Left lung (tissue), 10 donors: ENCODE results near the gene MEIOB. TPM values are rescaled to one million over a fixed set of nuclear protein-coding genes. Genes with fewer than 3 reads are reported as not detected.
"Not testable (repeated sequence)": the region's sequence is repeated elsewhere in the genome, so short reads cannot be mapped to it uniquely, and the experiment has no call there.

Source experiments
- ATAC-seq: fragments of 200-7000 bp; cut with Tn5 transposase; one replicate; pipeline ENCODE4 v1.9.1; 2020; ENCODE audit warnings: moderate library complexity
- DNase-seq, 4 donors: peaks; one replicate each; pipeline ENCODE4 v3.0.0-alpha.2; 2013 to 2020
- H3K27ac ChIP-seq, 2 donors: fragments of 200-600 bp; sonication (generic) in 1 of 2; one replicate each; pipeline versions ENCODE4 v1.5.0 to v1.8.0; 2020 to 2021
- H3K27me3 ChIP-seq, 2 donors: fragments of 200-600 bp; sonication (generic) in 1 of 2; one replicate each; pipeline versions ENCODE4 v1.5.0 to v1.8.0; 2020 to 2021
- H3K36me3 ChIP-seq, 2 donors: fragments of 200-600 bp; sonication (generic) in 1 of 2; one replicate each; pipeline versions ENCODE4 v1.5.0 to v1.8.0; 2020 to 2021
- H3K4me1 ChIP-seq, 2 donors: fragments of 200-600 bp; one replicate each; pipeline ENCODE4 v1.8.0; 2021
- H3K4me3 ChIP-seq, 2 donors: fragments of 200-600 bp; sonication (generic) in 1 of 2; one replicate each; pipeline versions ENCODE4 v1.5.0 to v1.8.0; 2020 to 2021; ENCODE audit warnings: mild to moderate bottlenecking in 1 of 2
- H3K9me3 ChIP-seq, 2 donors: fragments of 200-600 bp; sonication (generic) in 1 of 2; one replicate each; pipeline versions ENCODE4 v1.5.0 to v1.8.0; 2020 to 2021
- CTCF ChIP-seq, 2 donors: fragments of 200-600 bp; sonication (generic) in 1 of 2; IDR thresholded peaks; one replicate each; pipeline versions ENCODE4 v1.5.0 to v1.8.0; 2021; ENCODE audit warnings: antibody characterized with exemption in 2 of 2
- intact Hi-C, 2 donors: fragments of 100-400 bp; cut with DNase I; formaldehyde crosslinking; loops; one replicate each; pipeline versions ENCODE4 v1.11.2 to v1.14.2; 2022
- polyA plus RNA-seq, 6 donors: library from polyadenylated mRNA; unstranded; fragments of 120-200 nt; gene quantifications; one replicate each; pipeline ENCODE4 v1.2.1, GENCODE V29; 2013; ENCODE audit not compliant: insufficient read length in 6 of 6
- total RNA-seq, 2 donors: library from RNA; stranded (reverse); fragmentation: NEBNext Ultra II Directional; extraction: Animal tissue kit (Norgen Biotek cat#: 25700); gene quantifications; one replicate each; pipeline ENCODE4 v1.2.1, GENCODE V29; 2021
- donor health status: DM: no; HTN: yes; CAD: no.
- donor health status: DM: no; HTN: no; CAD: no.

MEIOB gene
- total and polyA plus RNA-seq, 8 donors: 0.37 to 0.75 (median 0.59) TPM; not detected in 2

GRCh38 chr16:1887711-1888354 lies 15.9 kb upstream of the MEIOB start:
- intact Hi-C loops: no loop called here
- ATAC-seq (no peak), DNase-seq (peak in 1 of 4 donors; percentile 56)
- H3K27ac ChIP-seq: no peak overlapping the region
- H3K9me3 ChIP-seq: no peaks in the 10 kb centered on the region
- H3K36me3 ChIP-seq: no peaks in the 10 kb centered on the region
- no peaks in the 10 kb centered on the region for H3K4me1 ChIP-seq
- TF ChIP-seq CTCF (IDR thresholded peaks at IDR 0.05): no peak
- H3K4me3 ChIP-seq: no peak overlapping the region
- H3K27me3 ChIP-seq: peaks cover 0 to 61% of the 10 kb centered on the region in 2 donors

DNA sequence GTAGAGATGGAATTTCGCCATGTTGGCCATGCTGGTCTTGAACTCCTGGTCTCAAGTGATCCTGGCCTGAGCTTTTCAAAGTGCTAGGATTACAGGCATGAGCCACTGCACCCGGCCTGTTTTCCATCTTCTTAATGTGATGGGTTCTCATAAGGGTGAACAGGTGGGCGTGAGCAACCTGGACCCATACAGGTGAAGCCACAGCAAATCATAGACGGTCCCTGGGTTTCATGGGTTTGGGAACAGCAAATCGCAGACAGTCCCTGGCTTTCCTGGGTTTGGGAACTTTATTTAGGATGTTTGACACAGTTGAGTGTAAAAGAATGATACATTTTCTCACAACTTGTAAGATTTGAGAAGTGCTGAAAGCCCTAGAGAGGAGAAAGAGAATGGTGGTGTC lies 12.9 kb upstream of the MEIOB start:
- no peaks in the 10 kb centered on the region for H3K4me1 ChIP-seq
- no peaks in the 10 kb centered on the region for H3K9me3 ChIP-seq
- intact Hi-C loops: no loop called here
- H3K27me3 ChIP-seq: peaks cover 0 to 66% of the 10 kb centered on the region in 2 donors
- H3K36me3 ChIP-seq: no peaks in the 10 kb centered on the region
- TF ChIP-seq CTCF (IDR thresholded peaks at IDR 0.05): no peak
- H3K27ac ChIP-seq: no peak overlapping the region
- DNase-seq (no peak), ATAC-seq (no peak)
- H3K4me3 ChIP-seq: no peak overlapping the region

GRCh38 chr16:1884155-1884760 lies 12.3 kb upstream of the MEIOB start:
- ATAC-seq (no peak), DNase-seq (no peak)

DNA sequence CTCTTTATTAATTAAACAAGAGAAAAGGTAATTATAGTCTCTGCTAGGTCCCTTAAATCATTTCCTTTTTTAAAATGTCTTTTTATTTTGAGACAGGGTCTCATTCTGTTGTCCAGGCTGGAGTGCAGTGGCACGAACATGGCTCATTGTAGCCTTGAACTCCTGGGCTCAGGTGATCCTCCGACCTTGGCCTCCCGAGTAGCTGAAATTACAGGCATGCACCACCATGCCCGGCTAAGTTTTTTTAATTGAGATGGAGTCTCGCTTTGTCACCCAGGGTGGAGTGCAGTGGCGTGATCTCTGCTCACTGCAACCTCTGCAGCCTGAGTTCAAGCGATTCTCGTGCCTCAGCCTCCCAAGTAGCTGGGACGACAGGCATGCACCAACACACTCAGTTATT lies 9.2 kb upstream of the MEIOB start:
- H3K27ac ChIP-seq, DNase-seq, H3K4me1 ChIP-seq, H3K9me3 ChIP-seq, ATAC-seq, intact Hi-C loops, H3K4me3 ChIP-seq, H3K36me3 ChIP-seq: not testable (repeated sequence)
- H3K27me3 ChIP-seq: peaks cover 0 to 84% of the 10 kb centered on the region in 2 donors

More at GRCh38 chr16:1884155-1884760, 12.3 kb upstream of the MEIOB start:
- H3K9me3 ChIP-seq: no peaks in the 10 kb centered on the region
- no peaks in the 10 kb centered on the region for H3K36me3 ChIP-seq
- no peak overlapping the region for H3K4me3 ChIP-seq
- no peak overlapping the region for H3K27ac ChIP-seq
- TF ChIP-seq CTCF (IDR thresholded peaks at IDR 0.05): no peak
- H3K27me3 ChIP-seq: peaks cover 0 to 69% of the 10 kb centered on the region in 2 donors
- intact Hi-C loops: no loop called here
- no peaks in the 10 kb centered on the region for H3K4me1 ChIP-seq

DNA sequence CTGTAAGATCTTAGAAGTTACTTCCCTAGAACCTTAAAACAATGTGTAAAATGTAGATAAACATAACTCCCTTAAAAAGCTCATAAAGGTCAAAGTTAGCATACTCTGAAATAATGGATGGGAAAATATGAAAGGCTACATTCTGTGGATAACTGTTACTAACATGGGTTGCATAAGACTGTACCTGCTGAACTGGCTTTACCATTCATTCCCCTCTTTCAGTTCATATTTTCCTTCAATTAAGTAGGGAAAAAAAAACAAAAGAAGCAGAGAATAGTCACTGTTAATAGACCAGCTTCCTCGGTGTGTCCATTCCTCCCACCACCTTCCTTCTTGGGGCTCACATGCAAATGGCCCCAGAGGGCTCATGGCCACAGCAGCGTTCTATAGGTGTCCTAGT lies 7.5 kb upstream of the MEIOB start:
- Histone ChIP-seq H3K27me3 (peaks cover 0 to 85% of the 10 kb centered on the region in 2 donors), H3K36me3 (no peaks in the 10 kb centered on the region), H3K4me3 (no peak overlapping the region), H3K27ac (no peak overlapping the region), H3K9me3 (no peaks in the 10 kb centered on the region), H3K4me1 (no peaks in the 10 kb centered on the region)
- DNase-seq: no peak
- no peak for TF ChIP-seq CTCF (IDR thresholded peaks at IDR 0.05)
- intact Hi-C loops: no loop called here
- ATAC-seq: no peak
